ENCODE results near the gene PTRHD1.
"Not testable (repeated sequence)": the region's sequence is repeated elsewhere in the genome, so short reads cannot be mapped to it uniquely, and the experiment has no call there.

PTRHD1 gene

DNA sequence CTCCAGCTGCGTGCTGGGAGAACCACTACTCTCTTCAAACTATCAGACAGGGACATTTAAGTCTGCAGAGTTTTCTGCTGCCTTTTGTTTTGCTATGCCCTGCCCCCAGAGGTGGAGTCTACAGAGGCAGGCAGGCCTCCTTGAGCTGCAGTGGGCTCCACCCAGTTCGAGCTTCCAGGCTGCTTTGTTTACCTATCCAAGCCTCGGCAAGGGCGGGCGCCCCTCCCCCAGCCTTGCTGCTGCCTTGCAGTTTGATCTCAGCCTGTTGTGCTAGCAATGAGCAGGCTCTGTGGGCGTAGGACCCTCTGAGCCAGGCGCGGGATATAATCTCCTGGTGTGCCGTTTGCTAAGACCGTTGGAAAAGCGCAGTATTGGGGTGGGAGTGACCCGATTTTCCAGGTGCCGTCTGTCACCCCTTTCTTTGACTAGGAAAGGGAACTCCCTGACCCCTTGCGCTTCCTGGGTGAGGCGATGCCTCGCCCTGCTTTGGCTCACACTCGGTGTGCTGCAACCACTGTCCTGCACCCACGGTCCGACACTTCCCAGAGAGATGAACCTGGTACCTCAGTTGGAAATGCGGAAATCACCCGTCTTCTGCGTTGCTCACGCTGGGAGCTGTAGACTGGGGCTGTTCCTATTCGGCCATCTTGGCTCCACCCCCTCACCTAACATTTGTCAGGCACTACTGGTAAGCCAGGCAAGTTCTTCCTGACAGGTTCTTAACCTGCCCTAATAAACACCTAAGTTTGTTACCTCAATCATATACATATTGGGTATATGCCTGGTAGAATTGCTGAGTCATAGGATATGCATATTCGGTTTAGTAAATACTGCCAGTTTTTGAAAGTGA, 12.8 kb upstream of the PTRHD1 start:
- not testable (repeated sequence) for DNase-seq

DNA sequence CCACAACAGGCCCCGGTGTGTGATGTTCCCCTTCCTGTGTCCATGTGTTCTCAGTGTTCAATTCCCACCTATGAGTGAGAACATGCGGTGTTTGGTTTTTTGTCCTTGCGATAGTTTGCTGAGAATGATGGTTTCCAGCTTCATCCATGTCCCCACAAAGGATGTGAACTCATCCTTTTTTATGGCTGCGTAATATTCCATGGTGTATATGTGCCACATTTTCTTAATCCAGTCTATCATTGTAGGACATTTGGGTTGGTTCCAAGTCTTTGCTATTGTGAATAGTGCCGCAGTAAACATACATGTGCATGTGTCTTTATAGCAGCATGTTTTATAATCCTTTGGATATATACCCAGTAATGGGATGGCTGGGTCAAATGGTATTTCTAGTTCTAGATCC, 7.3 kb upstream of the PTRHD1 start:
- DNase-seq = not testable (repeated sequence)

DNA sequence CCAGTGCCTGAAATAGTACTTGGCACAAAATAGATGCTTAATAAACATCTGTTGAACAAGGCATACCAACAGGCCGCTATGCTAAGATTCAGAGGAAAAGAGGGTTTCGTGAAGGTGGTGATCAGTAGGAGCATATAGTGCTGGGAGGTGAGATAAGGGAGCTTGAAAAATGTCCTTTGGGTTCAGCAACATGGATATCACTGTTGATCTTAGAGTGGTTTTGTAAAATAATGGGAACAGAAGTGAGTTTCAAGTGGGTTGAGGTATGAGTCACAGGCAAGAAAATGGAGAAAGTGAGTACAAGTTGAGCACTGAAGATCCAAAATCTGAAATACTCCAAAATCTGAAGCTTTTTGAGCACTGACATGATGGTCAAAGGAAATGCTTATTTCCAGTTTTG, 4.5 kb upstream of the PTRHD1 start:
- no peak for DNase-seq

DNA sequence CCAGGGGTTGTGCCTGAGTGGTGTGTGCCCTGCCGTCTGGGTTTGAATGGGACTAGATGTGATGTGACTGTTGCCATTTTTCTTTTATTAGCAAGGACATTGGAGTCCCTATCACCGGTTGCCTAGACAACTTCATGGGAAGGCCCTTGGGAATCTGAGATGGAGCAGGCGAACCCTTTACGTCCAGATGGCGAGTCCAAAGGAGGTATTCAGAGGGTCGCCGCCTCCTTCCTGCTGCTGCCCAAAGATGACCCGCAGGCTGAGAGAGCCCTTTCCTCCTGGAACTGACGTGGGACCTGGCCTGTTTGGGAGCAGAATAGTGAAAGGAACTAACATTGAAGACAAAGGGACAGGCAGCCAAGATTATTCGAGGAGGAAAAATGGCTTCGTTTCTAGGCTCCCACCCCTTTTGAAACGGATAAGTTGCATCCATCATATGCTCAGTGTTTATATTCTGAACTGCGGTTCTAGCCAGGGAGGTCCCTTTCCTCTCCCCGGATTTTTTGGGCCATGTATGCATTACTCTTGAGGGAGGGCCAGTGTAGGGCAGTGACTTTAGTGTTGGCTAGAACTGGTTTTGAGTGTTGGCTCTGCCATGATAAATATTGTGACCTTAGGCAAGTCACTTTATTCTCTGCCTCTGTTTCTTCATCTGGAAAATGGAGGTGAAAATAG, 707 bp upstream of the PTRHD1 start:
- peak in 2 of 3 donors; percentile 12 to 23 for DNase-seq

DNA sequence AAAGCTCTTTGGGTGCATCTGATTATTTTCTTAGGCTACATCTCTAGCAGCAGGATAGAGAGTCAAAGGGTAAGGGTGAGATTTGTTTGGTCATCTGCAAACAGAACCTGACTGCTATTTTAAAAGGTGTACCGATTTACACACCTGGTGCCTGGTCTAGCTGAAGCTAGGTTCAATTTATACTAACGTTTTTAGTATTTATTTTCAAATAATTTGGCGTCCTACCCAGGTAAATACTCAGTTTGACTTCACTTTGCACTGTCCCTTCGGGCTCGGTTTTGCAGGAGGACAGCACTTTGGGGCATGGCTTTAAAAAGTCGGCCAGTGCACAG, 683 bp downstream of the PTRHD1 start:
- no peak for DNase-seq

DNA sequence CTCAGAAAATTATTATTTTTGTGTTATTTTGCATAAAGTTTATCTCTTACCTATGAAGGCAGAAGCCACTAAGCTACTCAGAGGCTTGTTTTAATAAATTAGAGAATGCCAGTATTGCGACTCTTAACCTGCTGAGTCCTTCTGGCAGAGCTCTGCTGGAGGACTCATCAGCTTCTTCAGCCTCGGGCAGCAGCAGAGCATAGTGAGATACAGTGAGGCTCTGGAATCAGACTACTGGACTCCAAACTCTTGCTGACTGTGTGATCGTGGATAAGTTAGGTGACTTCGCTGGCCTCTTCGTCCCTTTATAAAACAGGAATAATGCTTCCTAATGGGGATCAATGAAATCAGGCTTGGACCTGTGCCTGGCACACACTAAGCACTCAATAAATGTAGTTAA, 1.7 kb downstream of the PTRHD1 start:
- DNase-seq = no peak

DNA sequence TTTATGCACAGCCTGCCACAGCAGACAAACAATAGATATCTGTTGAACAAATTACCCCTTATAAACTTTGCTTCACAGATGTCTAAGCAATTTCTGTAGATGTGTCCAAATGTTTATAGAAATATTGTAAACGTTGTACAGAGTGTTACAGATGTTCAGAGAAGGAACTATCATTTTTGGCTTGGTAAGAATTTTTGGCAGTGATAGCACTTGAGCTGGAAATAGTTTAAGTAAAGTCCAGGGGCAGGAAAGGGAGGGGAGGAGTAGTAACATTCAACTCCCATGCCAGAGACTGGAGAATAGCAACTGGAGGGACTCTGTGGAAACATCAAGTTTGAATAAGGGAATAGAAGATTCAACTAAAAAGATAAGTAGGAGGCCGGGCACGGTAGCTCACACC, 4.4 kb downstream of the PTRHD1 start:
- no peak for DNase-seq

DNA sequence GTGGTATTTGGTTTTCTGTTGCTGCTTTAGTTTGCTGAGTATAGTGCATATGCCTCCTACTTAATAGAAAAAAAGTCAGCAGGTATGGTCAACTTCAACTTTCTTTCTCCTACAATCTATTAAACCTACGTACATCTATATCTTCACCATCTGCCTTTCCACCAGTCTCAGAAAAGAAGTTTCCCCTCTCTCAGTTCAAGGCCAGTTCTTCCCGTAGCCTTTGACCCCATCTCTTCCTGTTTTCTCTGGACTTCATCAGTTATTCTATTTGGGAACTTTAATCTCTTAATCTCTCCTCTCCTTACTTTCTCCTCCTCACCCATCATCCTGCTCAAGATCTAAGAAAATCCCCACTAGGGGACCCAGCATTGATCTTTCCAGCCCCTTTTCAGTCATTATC, 5.7 kb downstream of the PTRHD1 start:
- DNase-seq = no peak

DNA sequence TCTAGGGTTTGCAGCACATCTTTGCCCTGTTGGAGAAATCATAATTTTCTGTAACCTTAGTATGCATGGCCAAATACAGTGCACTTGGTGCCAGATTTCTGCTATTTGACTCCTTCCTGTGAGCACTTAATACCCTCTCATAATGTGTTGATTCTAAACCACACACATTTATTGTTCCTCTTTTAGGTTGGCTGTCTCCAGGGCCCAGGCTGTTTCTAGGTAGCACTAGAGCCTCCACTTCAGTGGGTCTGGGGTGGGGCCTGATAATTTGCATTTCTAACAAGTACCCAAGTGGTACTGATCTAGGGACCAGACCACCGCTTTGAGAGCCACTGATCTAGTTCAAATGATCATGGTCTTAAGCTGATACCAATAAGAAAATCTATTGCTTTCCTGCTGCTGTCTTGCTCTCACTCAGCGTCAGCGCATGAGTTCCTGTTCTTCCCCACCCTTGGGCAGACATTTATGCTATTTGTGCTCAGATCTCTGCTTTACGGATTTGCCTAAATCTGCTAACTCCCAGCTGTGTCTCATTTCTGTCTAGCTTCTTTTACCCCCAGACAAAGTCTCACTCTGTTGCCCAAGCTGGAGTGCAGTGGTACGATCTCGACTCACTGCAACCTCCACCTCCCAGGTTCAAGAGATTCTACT, 7.4 kb downstream of the PTRHD1 start:
- DNase-seq = peak; percentile 32 to 42 (median 35)

DNA sequence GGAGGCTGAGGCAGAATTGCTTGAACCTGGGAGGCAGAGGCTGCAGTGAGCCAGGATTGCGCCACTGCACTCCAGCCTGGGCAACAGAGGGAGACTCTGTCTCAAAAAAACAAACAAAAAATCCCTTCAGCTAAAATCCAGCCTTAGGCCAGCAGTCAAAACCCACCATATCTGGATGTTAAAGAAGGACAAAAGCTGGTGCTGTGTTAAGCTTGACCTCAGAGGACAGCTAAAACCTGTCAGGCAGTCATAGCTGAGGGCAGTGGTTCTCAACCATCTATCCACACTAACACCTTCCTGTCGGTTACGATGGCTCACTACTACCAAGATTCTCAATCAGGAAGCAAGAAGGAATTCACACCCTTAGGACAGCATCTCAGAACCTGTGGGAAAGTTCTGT, 9.6 kb downstream of the PTRHD1 start:
- no peak for DNase-seq

DNA sequence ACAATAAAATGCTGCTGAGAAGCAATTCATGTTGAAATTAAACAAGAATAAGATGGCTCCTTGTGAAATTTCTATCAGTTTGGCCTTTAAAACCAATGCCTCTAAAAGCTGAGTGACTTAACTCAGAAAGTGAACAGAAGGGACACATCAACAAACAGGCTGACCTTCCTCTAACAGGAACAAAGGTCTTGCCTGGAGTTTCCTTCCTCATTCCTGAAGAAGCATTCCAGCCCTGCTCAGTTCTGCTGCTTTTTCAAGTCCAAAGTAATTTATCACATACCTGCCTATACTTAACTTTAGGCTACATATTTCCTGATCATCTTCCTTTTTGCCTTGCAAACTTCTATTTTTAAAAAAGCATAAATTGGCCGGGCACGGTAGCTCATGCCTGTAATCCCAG, 14.1 kb downstream of the PTRHD1 start:
- DNase-seq = peak; percentile 29 to 45 (median 45)

DNA sequence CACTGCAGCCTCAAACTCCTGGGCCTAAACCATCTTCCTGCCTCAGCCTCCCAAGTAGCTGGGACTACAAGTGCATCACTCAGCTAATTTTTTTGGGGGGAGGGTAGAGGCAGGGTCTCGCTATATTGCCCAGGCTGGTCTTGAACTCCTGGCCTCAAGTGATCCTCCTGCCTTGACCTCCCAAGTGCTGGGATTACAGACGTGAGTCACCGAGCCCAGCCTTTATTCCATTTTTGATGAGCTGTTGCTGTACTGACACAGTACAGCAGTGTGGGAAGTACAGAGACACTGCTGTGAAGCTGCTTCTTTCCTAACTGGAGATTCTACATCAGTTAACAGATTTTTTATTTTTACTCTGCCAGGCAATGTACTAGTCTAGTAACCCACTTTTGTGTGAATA, 18.8 kb downstream of the PTRHD1 start:
- peak in 1 of 3 donors; percentile 6 for DNase-seq

DNA sequence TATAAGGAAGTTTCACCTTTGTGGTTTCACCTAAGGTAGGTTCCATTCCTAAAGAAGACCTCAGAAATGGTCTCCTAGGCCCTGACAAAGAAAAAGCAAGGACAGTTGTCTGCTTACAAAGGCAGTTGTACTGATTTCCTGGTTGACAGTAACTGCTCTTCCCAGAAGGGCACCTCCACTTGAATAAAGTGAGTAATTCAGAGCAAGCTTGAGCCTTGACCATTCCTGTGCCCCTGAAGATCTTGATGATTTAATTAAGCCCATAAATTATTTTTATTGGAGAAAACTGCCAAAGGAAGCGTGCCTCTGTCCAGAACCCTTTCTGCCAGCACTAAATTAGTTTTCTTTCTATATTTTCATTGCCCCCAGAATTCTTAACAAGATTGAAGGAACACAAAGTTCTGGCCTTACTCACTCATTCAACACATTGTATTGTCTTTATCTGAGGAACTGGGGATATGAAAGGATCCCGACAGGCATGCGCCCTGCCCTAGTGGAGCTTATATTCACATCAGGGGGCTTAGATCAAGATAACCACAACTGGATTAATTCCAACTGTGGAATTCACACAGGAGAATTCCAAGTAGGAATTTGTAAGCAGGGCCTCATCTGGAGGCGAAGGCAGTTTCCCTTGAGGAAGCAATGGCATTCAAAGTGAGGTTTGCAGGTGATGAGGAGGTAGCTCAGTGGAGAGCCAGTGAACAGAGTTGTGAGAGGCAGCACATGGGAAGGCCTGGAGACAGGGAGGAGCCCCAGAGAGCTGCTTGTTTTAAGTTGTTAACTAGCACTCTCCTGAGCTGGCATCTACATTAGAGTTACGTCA, 21.2 kb downstream of the PTRHD1 start:
- no peak for DNase-seq

DNA sequence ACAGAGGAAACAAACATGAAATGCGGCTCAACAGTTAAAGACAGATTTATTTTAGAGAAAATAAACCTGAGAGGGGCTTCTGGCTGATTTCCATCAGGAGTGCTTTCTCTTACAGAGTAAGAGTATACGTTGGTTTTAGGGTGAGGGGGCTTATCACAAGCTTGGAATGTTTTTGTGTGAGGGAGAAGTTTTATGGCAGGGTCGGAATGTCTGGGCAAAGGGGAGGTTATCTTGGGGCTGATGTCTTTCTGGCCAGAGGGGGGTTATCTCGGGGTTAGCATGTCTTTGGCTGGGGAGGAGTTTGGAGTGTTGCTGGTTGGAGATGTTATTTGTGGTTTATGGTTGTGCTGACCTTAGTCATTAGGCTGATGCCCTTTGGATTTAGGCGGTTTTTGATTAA, 22.1 kb downstream of the PTRHD1 start:
- DNase-seq = no peak

DNA sequence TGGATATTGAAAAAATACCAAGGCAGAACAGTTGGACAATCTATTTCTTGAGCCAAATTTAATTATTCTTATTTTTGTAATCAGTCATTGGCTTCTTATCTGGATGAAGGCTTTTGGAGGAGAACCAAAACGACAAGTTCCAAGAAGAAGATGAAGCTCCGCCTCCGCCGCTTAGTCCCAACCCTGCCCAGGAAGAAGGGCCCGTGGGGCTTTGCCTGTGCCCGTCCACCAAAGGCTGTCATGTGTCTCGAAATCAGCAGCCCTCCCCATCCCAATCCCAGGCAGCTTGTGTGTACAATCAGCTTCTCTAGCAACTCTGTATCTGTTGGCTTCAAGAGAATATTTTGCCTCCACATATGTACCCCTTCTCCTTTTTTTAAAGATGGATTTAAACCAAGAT, 24.6 kb downstream of the PTRHD1 start:
- DNase-seq = no peak

DNA sequence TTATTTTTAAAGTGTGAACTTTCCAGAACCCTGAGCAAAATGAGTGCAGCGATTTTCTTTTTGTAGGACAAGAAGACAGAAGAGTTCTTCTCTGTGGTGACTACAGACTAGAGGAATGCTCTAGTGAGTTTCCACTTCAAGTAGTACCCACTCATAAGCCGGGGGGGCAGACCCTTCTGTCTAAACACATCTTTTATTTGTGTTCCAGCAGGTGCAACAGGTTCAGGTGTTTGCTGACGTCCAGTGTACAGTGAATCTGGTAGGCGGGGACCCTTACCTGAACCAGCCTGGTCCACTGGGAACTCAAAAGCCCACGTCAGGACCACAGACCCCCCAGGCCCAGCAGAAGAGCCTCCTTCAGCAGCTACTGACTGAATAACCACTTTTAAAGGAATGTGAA, 25.2 kb downstream of the PTRHD1 start:
- DNase-seq = no peak

DNA sequence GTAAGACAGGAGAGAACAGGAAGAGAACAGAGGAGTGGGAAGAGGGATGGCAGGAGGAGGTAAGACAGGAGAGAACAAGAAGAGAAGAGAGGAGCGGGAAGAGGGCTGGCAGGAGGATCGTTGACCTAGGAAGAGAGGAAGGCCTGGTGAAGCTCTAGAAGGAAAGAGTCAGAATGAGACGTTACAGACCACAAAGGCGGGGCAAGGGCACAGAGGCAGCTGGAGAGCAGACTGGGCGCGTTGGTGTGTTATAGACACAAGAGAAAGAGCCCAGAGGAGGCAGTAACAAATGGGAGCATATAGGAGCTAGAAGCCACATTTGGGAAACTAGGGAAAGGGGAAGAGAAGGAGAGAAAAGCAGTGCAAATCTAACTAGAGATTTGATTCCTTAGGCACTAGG, 26.6 kb downstream of the PTRHD1 start:
- no peak for DNase-seq

DNA sequence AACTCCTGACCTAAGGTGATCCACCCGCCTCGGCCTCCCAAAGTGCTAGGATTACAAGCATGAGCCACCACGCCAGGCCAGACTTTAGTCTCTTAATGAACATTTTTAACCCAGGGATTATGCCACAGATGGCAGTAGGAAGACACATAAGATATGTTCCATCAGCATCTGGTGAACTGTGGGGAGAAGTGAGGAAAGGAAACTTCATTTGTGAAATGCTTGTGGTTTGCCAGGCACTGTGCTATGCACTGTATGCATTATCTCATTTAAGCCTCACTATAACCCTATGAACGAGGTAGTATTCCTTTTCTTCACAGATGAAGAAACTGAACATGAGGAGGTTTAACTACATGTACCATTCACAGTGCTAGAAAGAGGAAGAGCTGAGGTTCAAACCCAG, 29.3 kb downstream of the PTRHD1 start:
- DNase-seq = no peak

DNA sequence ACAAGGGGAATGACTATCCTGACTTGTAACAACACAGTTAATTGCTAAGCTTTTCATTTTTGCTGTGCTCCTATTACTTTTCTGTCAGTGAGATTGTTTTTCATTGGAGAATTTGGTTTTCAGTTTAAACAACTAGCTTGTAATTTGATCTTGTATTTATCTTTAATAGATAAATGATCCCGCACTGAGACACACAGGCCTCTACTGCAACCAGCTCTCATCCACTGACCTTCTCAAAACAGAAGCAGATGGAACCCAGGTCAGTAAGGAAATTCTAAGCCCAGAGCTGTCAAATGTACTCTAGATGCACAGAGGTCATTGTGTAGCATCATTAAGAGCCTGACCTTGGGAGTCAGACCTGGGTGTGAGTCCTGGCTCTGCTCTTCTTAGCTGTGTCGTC, 30.7 kb downstream of the PTRHD1 start:
- no peak for DNase-seq

DNA sequence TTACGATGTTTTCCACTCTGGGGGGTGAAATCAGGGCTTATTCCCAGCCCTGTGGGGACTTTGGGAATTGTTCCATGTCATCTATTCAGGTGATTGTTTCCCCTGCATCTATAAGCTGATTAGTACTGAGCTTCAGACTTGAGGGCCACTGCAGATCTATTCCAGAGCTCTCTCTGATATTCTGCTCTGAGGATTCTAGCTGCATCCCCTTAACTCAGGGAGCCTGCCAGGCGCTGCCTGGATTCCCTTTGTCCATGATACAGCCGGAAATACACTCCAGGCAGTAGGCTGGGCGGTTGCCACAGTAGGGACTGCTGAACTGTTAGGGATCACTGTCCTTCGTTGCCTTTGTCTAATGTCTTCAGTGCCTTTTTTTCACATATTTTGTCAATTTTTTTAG, 31.3 kb downstream of the PTRHD1 start:
- DNase-seq = no peak

DNA sequence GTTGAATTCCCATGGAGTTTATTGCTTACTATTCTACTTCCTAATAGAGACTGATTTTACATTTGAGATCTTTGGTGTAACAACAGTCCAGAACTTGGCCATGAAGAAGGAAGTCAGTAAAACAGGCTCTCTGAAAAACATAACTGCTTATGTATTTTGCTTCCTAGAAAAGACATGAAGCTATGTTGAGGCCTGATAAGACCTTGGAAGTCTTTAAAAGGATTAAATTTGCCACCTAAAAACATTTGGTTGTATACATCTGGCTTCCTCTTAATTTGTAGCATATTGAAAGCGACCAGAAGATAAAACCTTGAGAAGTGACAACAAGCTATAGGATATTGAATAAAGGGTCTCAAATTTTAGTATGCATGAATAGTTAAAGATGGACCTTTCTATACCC, 36.4 kb downstream of the PTRHD1 start:
- DNase-seq = no peak

DNA sequence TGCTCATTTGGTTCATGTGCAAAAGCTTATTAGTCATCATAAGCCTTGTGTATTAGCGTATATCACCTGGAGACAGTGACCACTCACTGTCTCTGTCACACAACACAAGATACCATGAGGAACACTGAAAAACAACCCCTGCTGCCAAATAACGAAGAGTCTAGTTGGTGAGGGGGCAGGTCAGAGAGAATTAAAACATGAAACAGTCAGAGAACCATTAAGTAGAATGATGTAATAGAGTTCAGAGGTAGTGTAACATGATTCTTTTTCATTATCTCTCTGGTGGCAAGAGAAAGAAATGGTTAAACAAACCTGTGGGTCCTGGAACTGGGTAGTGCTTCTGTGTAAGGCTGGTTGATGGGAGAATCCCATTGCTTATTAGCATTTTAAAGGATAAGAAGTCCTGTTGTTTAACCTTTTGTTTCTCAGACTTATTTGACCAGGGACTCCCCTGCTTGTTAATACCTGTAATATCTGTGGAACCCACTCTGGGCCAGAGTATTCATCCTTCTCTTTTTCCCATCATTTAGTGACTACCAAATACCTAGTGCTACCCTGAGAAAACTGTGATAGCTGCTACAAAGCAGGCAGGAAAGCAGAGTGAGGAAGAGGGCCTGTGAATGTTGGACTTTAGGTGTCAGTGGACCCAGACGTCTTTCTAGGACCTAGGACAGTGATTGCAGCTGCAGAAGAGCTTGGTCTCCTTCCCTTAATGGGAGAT, 38.0 kb downstream of the PTRHD1 start:
- no peak for DNase-seq

Data from suppressor macrophage treated with lipopolysaccharide for 1 hour (primary cell).